ENCODE results near the gene APOBEC4. TPM values are rescaled to one million over a fixed set of nuclear protein-coding genes. Genes with fewer than 3 reads are reported as not detected.

The APOBEC4 gene
- total and polyA plus RNA-seq, 2 of the 8 experiments (the other 6 are each of a cell fraction or from before 2014, with no cell fraction given): not detected

- CTCF ChIA-PET (ENCODE audit: partially characterized antibody): interaction anchor here (0.7 to 5.0 kb wide), 66 partner anchors 10 to 873 kb away, joined by 3 to 70 read pairs (median 3); partner anchors contain the start of gene APOBEC4
- POLR2A ChIA-PET (ENCODE audit: partially characterized antibody): interaction anchor here (1.4 kb wide), 1 partner anchor 30 kb away, joined by 4 read pairs; no protein-coding TSS in a partner anchor
- H3K56ac ChIP-seq (replicated peaks; ENCODE audit: insufficient read length, low read depth, low read length): no peak overlapping the region
- TF ChIP-seq SRF (IDR thresholded peaks at IDR 0.05; ENCODE audit: low read depth, low read length) (no peak), CREB1 (IDR thresholded peaks at IDR 0.05) (no peak), TAF1 (IDR thresholded peaks at IDR 0.05; ENCODE audit: low read depth, low read length) (no peak), ATF3 (IDR thresholded peaks at IDR 0.05; ENCODE audit: insufficient read depth, low read depth, low read length) (no peak), KDM4A (IDR thresholded peaks at IDR 0.05; ENCODE audit: low read depth, low read length, severe bottlenecking) (no peak), CHD1 (IDR thresholded peaks at IDR 0.05; ENCODE audit: low read depth, low read length) (no peak), CTCF (IDR thresholded peaks at IDR 0.05; ENCODE audit: control extremely low read depth in 1 of 3, insufficient read depth in 1 of 3, low read depth in 1 of 3, low read length in 3 of 3) (peak in 2 of 3 experiments; percentile 58 to 71; a peak in 3 of 4 replicates), HDAC2 (IDR thresholded peaks at IDR 0.05; ENCODE audit: borderline replicate concordance in 1 of 2, low read depth in 2 of 2, low read length in 2 of 2) (no peak), RAD21 (IDR thresholded peaks at IDR 0.05 in 1 of 2, conservative IDR thresholded peaks at IDR 0.05 in 1 of 2; ENCODE audit: low read depth in 2 of 2, low read length in 2 of 2) (peak; percentile 81 to 82)
These were observed 32.1 kb upstream of the APOBEC4 start for GRCh38 chr1:183685112-183685713.

More at GRCh38 chr1:183685112-183685713, 32.1 kb upstream of the APOBEC4 start:
- Histone ChIP-seq H3K23ac (ENCODE audit: insufficient read length) (no peak overlapping the region), H3K14ac (ENCODE audit: insufficient read length) (no peak overlapping the region), H4K5ac (ENCODE audit: insufficient read length, low read depth, low read length) (no peak overlapping the region), H2BK120ac (replicated peaks; ENCODE audit: low read depth, low read length) (no peak overlapping the region), H2BK15ac (ENCODE audit: low read length) (no peak overlapping the region), H3K27ac (ENCODE audit: low read depth, low read length) (no peak overlapping the region), H3K4me3 (ENCODE audit: extremely low read depth in 1 of 4, insufficient read depth in 2 of 4, low read depth in 3 of 4, low read length in 4 of 4) (no peak overlapping the region), H2BK12ac (ENCODE audit: low read depth, low read length) (no peak overlapping the region), H4K8ac (ENCODE audit: extremely low read depth, insufficient read depth, low read length) (no peak overlapping the region), H4K91ac (replicated peaks; ENCODE audit: insufficient read length, low read length) (no peak overlapping the region), H3K4me1 (replicated peaks in 1 of 4; ENCODE audit: control insufficient read depth in 3 of 4, insufficient read depth in 4 of 4, low read length in 3 of 4) (peaks cover 0 to 2% (median 0%) of the 10 kb centered on the region in 4 experiments; a peak in 1 of 7 replicates), H3K4me2 (ENCODE audit: insufficient read depth in 1 of 2, low read depth in 2 of 2, low read length in 2 of 2) (no peak overlapping the region), H3K9me3 (ENCODE audit: insufficient read depth in 2 of 2, low read depth in 1 of 2, low read length in 1 of 2) (no peaks in the 10 kb centered on the region), H4K20me1 (replicated peaks in 1 of 2; ENCODE audit: control insufficient read depth in 1 of 2, insufficient read depth in 2 of 2, low read length in 2 of 2) (no peaks in the 10 kb centered on the region), H3K18ac (ENCODE audit: extremely low read depth, low read length) (no peak overlapping the region), H3K79me2 (ENCODE audit: control insufficient read depth in 1 of 2, insufficient read depth in 2 of 2, low read length in 2 of 2) (no peaks in the 10 kb centered on the region), H3K36me3 (ENCODE audit: control insufficient read depth in 2 of 4, insufficient read depth in 4 of 4, low read length in 3 of 4) (no peaks in the 10 kb centered on the region), H3K9ac (replicated peaks in 1 of 4; ENCODE audit: extremely low read depth in 1 of 4, low read depth in 3 of 4, low read length in 3 of 4) (no peak overlapping the region), H2AFZ (ENCODE audit: low read length) (no peak overlapping the region), H2AK5ac (ENCODE audit: low read depth, low read length) (no peak overlapping the region), H3K27me3 (replicated peaks in 1 of 4; ENCODE audit: control insufficient read depth in 3 of 4, extremely low read depth in 1 of 4, insufficient read depth in 3 of 4, low read length in 3 of 4) (no peaks in the 10 kb centered on the region), H3K23me2 (ENCODE audit: low read depth, low read length) (no peaks in the 10 kb centered on the region), H3K4ac (replicated peaks; ENCODE audit: insufficient read length, low read depth, low read length) (no peak overlapping the region), H2BK20ac (ENCODE audit: low read length) (no peak overlapping the region), H3K79me1 (ENCODE audit: low read depth, low read length) (no peaks in the 10 kb centered on the region), H2BK5ac (ENCODE audit: low read depth, low read length) (no peak overlapping the region)
- DNase-seq (ENCODE audit: low read depth in 1 of 2, low spot score in 2 of 2) (no peak), FAIRE-seq (peak; percentile 28)
- 9% methylated on average over 3 of the region's 3 CpGs; no CpG with 5 or more reads in 1 of the 2 experiments for WGBS, 2 experiments (ENCODE audit: extremely low coverage in 1 of 2, insufficient coverage in 1 of 2, insufficient read length in 1 of 2, insufficient replicate concordance in 2 of 2, low coverage in 1 of 2, low lambda C conversion rate in 2 of 2, missing lambda C conversion rate in 1 of 2)
